Heart left ventricle (tissue), 16 donors: ENCODE measurements around the gene ALDOC. TPM values are rescaled to one million over a fixed set of nuclear protein-coding genes. Genes with fewer than 3 reads are reported as not detected.

ENCODE experiments used
- ATAC-seq, 4 donors: fragments of 200-7000 bp; cut with Tn5 transposase; one replicate each; pipeline ENCODE4 v1.9.1; 2020 to 2022; ENCODE audit warnings: moderate library complexity in 4 of 4, mild to moderate bottlenecking in 3 of 4, moderate number of reproducible peaks in 1 of 4
- DNase-seq, 5 donors: peaks; one replicate each; pipeline ENCODE4 v3.0.0-alpha.2; 2020
- H3K27ac ChIP-seq, 12 donors: fragments of 200-600 bp; sonication (generic) in 4 of 12; one replicate each; pipeline versions ENCODE4 v1.5.0 to v1.8.0; 2016 to 2022; ENCODE audit warnings: mild to moderate bottlenecking in 2 of 12
- H3K27me3 ChIP-seq, 9 donors: fragments of 200-600 bp; sonication (generic) in 2 of 9; one replicate each; pipeline versions ENCODE4 v1.5.1 to v1.8.0; 2016 to 2022; ENCODE audit warnings: mild to moderate bottlenecking in 3 of 9
- H3K36me3 ChIP-seq, 9 donors: fragments of 200-600 bp; sonication (generic) in 2 of 9; one replicate each; pipeline versions ENCODE4 v1.5.0 to v1.8.0; 2018 to 2022; ENCODE audit warnings: mild to moderate bottlenecking in 2 of 9
- H3K4me1 ChIP-seq, 12 donors: fragments of 200-600 bp; sonication (generic) in 4 of 12; one replicate each; pipeline versions ENCODE4 v1.5.0 to v1.8.0; 2016 to 2022; ENCODE audit warnings: mild to moderate bottlenecking in 3 of 12
- H3K4me3 ChIP-seq, 12 donors: fragments of 200-600 bp; sonication (generic) in 4 of 12; one replicate each; pipeline versions ENCODE4 v1.5.0 to v1.8.0; 2017 to 2022; ENCODE audit warnings: mild to moderate bottlenecking in 9 of 12, moderate library complexity in 4 of 12
- H3K9me3 ChIP-seq, 12 donors: fragments of 200-600 bp; sonication (generic) in 4 of 12; one replicate each; pipeline versions ENCODE4 v1.5.0 to v1.8.0; 2016 to 2022; ENCODE audit warnings: mild to moderate bottlenecking in 1 of 12
- POLR2A ChIP-seq, 2 donors: fragments of 450-650 bp; IDR thresholded peaks; one replicate each; pipeline ENCODE4 v1.6.1; 2017; ENCODE audit warnings: antibody characterized with exemption in 2 of 2, mild to moderate bottlenecking in 2 of 2, moderate library complexity in 2 of 2
- WGBS, 4 donors: extraction: QIAGEN DNeasy Blood & Tissue Kit in 2 of 4; methylation state at CpG; one replicate each; pipeline versions ENCODE4 v1.1.5 to v1.1.7; 2013 to 2018; 5-methylcytosine and 5-hydroxymethylcytosine counted together
- intact Hi-C, 10 donors: fragments of 100-400 bp; cut with DNase I; formaldehyde crosslinking; loops; one replicate each; pipeline versions ENCODE4 v1.11.1 to v1.14.2; 2022
- polyA plus RNA-seq, 2 donors: library from polyadenylated mRNA; stranded (reverse); fragments of 200-250 nt; gene quantifications; one replicate each; pipeline ENCODE4 v1.2.3, GENCODE V29; 2013
- total RNA-seq, 9 donors: library from RNA; depleted of rRNA in 2 of 9; stranded (reverse); fragments of >200 nt in 2 of 9; fragmentation: NEBNext Ultra II Directional in 3 of 9; extraction: Animal tissue kit (Norgen Biotek cat#: 25700) in 3 of 9; gene quantifications; one replicate each; pipeline versions ENCODE4 v1.1.0 to v1.2.4, GENCODE V29; 2016 to 2023
- TF ChIP-seq, protein P1 (sequence below), 12 donors: fragments of 200-600 bp; sonication (generic) in 4 of 12; IDR thresholded peaks; one replicate each; pipeline versions ENCODE4 v1.5.0 to v1.8.0; 2018 to 2022; ENCODE audit warnings: antibody characterized with exemption in 12 of 12, mild to moderate bottlenecking in 5 of 12
- donor health status: ischemic (EF 13 %, LVEDD 7.1; RV severe dilation, severe dysfunction).
- donor health status: healthy with polysubstance abuse.
- donor health status: DM: no; HTN: yes; CAD: no.
- donor health status: DM: no; HTN: no; CAD: no.
- donor health status: ischemic (EF 25% LVEDD 6.9; RV normal size, moderate dysfunction).
- donor health status: ischemic (EF 25% LVEDD 5.7; RV mildly dilated, moderate dysfunction).
- donor health status: healthy.
- donor health status: DM: yes; HTN: yes; CAD: no.
- donor health status: ischemic (EF 35%, LVEDD 5.7; RV mildly dilated, moderate dysfunction).
- donor health status: nonischemic (EF 11% LVEDD 7.7; RV severe dilation, severe dysfunction).
- donor health status: DM: yes; HTN: yes; CAD: no.
- donor health status: PGD.
- donor health status: ischemic (EF 29% LVEDD 5.4; RV normal size, mild dysfunction).
- donor health status: nonischemic (EF 23%, LVEDD 6.1; RV moderate dilation, normal function).

Gene ALDOC
- total and polyA plus RNA-seq, 11 donors: 154 to 677 (median 221) TPM

DNA sequence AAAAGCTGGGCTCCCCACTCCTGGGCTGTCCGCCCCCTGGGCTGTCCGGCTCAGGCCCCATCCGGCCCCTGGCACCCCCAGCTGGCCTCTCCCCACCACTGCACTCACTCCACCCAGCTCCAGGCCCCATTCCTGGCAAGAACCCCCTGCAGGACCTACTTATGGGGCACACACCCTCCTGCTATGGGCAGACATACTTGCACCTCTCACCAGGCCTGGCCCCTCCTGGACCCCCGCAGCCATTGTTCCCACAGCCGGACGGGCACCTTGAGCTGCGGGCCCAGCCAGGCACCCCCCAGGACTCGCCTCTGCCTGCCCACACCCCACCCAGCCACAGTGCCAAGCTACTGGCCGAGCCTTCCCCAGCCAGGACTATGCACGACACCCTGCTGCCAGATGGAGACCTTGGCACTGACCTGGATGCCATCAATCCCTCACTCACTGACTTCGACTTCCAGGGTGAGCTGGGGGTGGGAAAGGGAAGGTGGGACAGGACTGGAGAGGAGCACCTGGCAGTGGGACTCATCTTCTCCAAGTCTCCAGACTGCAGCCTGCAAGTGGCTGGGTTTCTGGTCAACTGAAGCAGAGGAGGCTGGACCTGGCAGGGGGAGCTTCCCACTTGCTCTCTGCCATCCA, 41.8 kb downstream of the ALDOC start:
- Histone ChIP-seq H3K36me3 (no peaks in the 10 kb centered on the region), H3K27me3 (peaks cover 0 to 6% (median 0%) of the 10 kb centered on the region in 9 donors), H3K4me1 (no peaks in the 10 kb centered on the region), H3K9me3 (no peaks in the 10 kb centered on the region), H3K27ac (no peak overlapping the region), H3K4me3 (no peak overlapping the region)
- 72 to 87% (median 86%) methylated on average over 9 to 11 of the region's 11 CpGs for WGBS, 4 donors
- intact Hi-C loops: loop anchor here in 6 of 10 donors (5.0 kb wide), 3 partner anchors 33 to 43 kb away; no protein-coding TSS in a partner anchor
- DNase-seq: no peak
- ATAC-seq: no peak
- TF ChIP-seq, protein P1, sequence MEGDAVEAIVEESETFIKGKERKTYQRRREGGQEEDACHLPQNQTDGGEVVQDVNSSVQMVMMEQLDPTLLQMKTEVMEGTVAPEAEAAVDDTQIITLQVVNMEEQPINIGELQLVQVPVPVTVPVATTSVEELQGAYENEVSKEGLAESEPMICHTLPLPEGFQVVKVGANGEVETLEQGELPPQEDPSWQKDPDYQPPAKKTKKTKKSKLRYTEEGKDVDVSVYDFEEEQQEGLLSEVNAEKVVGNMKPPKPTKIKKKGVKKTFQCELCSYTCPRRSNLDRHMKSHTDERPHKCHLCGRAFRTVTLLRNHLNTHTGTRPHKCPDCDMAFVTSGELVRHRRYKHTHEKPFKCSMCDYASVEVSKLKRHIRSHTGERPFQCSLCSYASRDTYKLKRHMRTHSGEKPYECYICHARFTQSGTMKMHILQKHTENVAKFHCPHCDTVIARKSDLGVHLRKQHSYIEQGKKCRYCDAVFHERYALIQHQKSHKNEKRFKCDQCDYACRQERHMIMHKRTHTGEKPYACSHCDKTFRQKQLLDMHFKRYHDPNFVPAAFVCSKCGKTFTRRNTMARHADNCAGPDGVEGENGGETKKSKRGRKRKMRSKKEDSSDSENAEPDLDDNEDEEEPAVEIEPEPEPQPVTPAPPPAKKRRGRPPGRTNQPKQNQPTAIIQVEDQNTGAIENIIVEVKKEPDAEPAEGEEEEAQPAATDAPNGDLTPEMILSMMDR (IDR thresholded peaks at IDR 0.05): no peak
- TF ChIP-seq POLR2A (IDR thresholded peaks at IDR 0.05): no peak

DNA sequence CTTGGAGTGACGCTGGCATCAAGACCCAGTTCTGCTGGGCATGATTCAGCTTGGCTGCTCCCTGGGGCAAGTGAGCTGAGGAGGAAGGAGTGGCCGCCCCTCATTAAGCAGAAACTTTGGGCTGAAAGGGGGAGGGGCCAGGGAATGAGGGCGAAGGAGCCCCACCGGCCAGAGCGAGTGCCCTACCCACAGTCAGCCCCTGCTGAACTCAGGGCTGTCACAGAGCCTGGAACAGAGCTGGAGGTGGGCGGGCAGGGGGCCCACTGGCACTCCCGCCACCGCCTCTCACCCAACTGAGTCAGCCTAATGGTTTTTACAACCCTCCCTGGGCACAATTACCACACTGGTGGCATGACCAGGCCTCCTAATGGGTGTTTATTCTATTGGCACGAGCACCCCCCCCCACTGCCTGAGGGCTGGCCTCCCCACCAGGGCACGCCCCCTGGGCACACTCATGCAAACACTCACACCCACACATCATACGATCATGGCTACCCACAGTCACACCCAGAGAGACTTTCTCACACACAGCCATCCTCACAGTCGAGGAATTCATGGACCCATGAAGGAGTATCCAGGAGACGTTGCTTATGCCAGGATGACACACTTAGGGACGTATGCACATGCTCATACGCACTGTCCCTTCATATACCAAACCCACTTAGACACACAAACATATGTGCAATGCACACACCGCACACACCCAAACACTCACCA, 43.4 kb downstream of the ALDOC start:
- Histone ChIP-seq H3K9me3 (no peaks in the 10 kb centered on the region), H3K36me3 (no peaks in the 10 kb centered on the region), H3K27ac (no peak overlapping the region), H3K27me3 (peaks cover 0 to 6% (median 0%) of the 10 kb centered on the region in 9 donors), H3K4me3 (no peak overlapping the region), H3K4me1 (no peaks in the 10 kb centered on the region)
- no peak for TF ChIP-seq POLR2A (IDR thresholded peaks at IDR 0.05)
- TF ChIP-seq, protein P1 (IDR thresholded peaks at IDR 0.05): no peak
- DNase-seq (no peak), ATAC-seq (no peak)
- WGBS, 4 donors: 83 to 86% (median 84%) methylated on average over 8 to 16 of the region's 16 CpGs
- intact Hi-C loops: loop anchor here in 1 of 10 donors (5.0 kb wide), 1 partner anchor 36 kb away; no protein-coding TSS in a partner anchor

- Histone ChIP-seq H3K4me1 (no peaks in the 10 kb centered on the region), H3K36me3 (no peaks in the 10 kb centered on the region), H3K4me3 (no peak overlapping the region), H3K27me3 (peaks cover 0 to 6% (median 0%) of the 10 kb centered on the region in 9 donors), H3K27ac (no peak overlapping the region), H3K9me3 (no peaks in the 10 kb centered on the region)
- no peak for TF ChIP-seq POLR2A (IDR thresholded peaks at IDR 0.05)
- TF ChIP-seq, protein P1 (IDR thresholded peaks at IDR 0.05): no peak
- DNase-seq (no peak), ATAC-seq (no peak)
- intact Hi-C loops: loop anchor here in 1 of 10 donors (5.0 kb wide), 1 partner anchor 35 kb away; no protein-coding TSS in a partner anchor
- WGBS, 4 donors: 60 to 83% (median 77%) methylated on average over 3 to 7 of the region's 7 CpGs
These were observed 44.4 kb downstream of the ALDOC start for GRCh38 chr17:28532050-28532960.
